Mucosa of stomach (tissue), 1 donor: ENCODE results near the gene COX7A1.
A peak's percentile ranks its signal among the peaks of the same experiment; 100 is the strongest.
"Not testable (repeated sequence)": the region's sequence is repeated elsewhere in the genome, so short reads cannot be mapped to it uniquely, and the experiment has no call there.

ENCODE experiments used
- H3K27me3 ChIP-seq: one replicate; pipeline ENCODE4 v1.7.0; 2013; ENCODE audit warnings: mild to moderate bottlenecking, low read length; ENCODE audit not compliant: control insufficient read depth, insufficient read depth
- H3K36me3 ChIP-seq: one replicate; pipeline ENCODE4 v1.7.0; 2013; ENCODE audit warnings: low read length; ENCODE audit not compliant: control insufficient read depth, insufficient read depth
- H3K4me1 ChIP-seq: one replicate; pipeline ENCODE4 v1.7.0; 2013; ENCODE audit warnings: mild to moderate bottlenecking, low read length; ENCODE audit not compliant: control insufficient read depth, insufficient read depth
- H3K4me3 ChIP-seq: one replicate; pipeline ENCODE4 v1.7.0; 2013; ENCODE audit warnings: low read length
- H3K9ac ChIP-seq: one replicate; pipeline ENCODE4 v1.7.0; 2013; ENCODE audit warnings: mild to moderate bottlenecking, low read length, moderate library complexity
- H3K9me3 ChIP-seq: one replicate; pipeline ENCODE4 v1.7.0; 2013; ENCODE audit warnings: mild to moderate bottlenecking, low read length, moderate library complexity; ENCODE audit not compliant: control insufficient read depth
- donor health status: Pancreatic carcinoma.

The COX7A1 gene

DNA sequence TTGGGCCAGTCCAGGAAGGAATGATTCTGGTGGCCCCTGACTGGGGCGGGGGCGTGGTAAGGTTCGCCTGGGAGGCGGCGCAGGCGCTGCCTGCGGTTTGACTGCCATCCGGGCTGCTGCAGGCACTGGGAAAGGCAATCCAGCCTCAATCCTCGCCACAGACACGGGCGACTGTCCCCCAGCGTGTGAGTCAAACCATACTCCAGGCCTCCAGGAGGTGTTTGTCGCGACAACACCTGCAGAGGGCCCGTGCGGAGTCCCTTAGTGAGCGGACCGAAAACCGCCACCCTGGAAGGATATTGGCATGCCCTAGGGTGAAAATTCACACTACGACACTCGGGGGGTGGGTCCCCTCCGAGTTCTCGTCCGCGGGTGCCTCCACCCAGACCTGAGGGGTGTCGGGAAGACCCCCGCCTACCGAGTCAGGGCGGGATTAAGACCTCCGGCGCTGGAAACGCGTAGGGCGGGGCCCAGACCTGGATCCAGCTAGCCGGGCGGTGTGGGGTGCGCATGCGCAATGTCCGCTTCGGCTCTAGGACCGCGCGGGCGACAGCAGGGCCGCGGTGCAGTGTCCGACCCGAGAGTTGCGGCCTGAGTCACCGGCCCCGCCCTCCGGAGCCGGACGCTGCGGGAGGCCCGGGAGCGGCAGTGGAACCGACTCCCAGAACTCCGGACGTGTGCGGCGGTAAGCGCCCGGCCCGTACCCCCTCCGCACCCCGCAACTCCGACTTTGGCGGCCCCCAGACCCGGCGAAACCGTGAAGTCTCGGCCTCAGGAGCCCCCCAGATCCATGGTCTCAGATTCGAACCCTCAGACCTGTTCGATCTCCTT, 12.6 kb downstream of the COX7A1 start, which contains the start of gene CAPNS1:
Gene CAPNS1 (plus strand): TSS at position 594 of the 831 bp plus-strand sequence. CDS start 946 bp downstream, outside the sequence.
- Histone ChIP-seq H3K4me1 (peaks cover 31% of the 10 kb centered on the region), H3K9ac (peak within 1 kb of the TSS; percentile 100), H3K27me3 (no peaks in the 10 kb centered on the region), H3K36me3 (peaks cover 8% of the 10 kb centered on the region), H3K9me3 (no peaks in the 10 kb centered on the region), H3K4me3 (peak within 1 kb of the TSS; percentile 100)

DNA sequence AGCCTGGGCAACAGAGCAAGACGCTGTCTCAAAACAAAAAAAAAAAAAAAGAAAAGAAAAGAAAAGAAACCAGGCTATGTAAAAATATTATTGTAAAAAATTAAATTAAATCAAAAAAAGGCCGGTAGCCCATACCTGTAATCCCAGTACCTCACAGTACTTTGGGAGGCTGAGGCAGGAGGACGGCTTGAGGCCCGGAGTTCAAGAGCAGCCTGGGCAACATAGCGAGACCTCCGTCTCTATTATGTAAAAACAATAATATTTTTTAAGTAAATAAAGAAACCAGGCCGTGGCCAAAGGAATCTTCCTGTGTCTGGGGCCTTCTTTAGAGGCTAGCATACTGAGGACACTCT, 13.2 kb downstream of the COX7A1 start:
- H3K9me3 ChIP-seq = no peaks in the 10 kb centered on the region
- H3K4me3 ChIP-seq = peak overlapping the region; percentile 100
- peaks cover 8% of the 10 kb centered on the region for H3K36me3 ChIP-seq
- peaks cover 31% of the 10 kb centered on the region for H3K4me1 ChIP-seq
- peak overlapping the region; percentile 100 for H3K9ac ChIP-seq
- H3K27me3 ChIP-seq = no peaks in the 10 kb centered on the region

DNA sequence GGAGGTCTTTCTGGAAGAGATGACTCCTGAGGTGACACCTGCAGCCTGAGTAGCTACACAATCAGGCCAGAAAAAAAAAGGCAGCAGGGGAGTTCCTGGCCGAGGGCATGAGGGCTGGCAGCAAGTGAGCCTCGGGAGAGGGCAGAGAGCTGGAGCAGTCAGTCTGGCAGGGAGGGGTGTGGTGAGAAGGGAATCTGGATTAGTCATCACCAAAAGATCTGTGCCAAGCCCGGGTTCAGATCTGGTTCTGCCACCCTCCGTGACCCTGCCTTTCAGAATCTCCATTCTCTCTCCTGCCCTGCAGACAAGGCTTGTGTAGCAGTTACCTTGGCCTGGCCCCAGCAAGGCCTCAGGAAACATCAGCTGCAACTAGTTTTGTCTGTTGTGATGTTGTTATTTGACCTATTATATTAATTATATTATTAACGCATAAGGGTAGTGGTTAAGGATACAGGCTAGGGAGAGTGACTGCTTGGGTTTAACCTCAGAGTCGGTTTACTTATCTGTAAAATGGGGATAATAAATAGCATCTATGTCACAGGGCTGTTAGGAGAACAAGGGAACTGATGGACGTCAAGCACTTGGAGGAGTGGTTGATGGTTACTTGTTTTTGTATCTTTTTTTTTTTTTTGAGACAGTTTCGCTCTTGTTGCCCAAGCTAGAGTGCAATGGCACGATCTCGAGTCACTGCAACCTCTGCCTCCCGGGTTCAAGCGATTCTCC, 15.1 kb downstream of the COX7A1 start:
- Histone ChIP-seq H3K4me3 (no peak overlapping the region), H3K9ac (peak overlapping the region; percentile 73)

DNA sequence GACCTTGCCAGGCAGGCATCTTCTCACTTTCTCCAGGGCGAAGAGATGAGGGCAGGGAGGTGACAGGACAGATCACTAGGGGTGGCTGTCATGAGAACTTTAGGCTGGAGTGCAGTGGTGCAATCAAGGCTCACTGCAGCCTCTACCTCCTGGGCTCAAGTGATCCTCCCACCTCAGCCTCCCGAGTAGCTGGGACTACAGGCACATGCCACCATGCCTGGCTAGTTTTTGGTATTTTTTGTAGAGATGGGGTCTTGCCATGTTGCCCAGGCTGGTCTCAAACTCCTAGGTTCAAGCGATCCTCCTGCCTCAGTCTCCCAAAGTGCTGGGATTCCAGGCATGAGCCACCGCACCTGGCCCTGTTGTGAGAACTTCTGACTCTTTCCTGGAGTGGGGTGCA, 17.4 kb downstream of the COX7A1 start:
- peaks cover 34% of the 10 kb centered on the region for H3K4me1 ChIP-seq

More for the DNA sequence above, 15.1 kb downstream of the COX7A1 start:
- peaks cover 37% of the 10 kb centered on the region for H3K4me1 ChIP-seq
- no peaks in the 10 kb centered on the region for H3K36me3 ChIP-seq
- no peaks in the 10 kb centered on the region for H3K9me3 ChIP-seq
- no peaks in the 10 kb centered on the region for H3K27me3 ChIP-seq

DNA sequence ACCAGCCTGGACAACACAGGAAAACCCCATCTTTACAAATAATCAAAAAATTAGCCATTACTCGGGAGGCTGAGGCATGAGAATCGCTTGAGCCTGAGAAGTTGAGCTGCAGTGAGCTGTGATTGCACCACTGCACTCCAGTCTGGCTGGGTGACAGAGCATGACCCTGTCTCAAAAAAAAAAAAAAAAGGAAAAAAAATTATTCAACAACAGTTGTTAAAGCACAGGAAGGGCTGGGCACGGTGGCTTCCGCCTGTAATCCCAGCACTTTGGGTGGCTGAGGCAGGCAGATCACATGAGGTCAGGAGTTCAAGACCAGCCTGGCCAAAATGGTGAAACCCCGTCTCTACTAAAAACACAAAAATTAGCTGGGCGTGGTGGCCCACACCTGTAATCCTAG, 21.0 kb downstream of the COX7A1 start:
- H3K4me3 ChIP-seq, H3K9me3 ChIP-seq, H3K27me3 ChIP-seq, H3K36me3 ChIP-seq, H3K9ac ChIP-seq: not testable (repeated sequence)
- H3K4me1 ChIP-seq = peaks cover 26% of the 10 kb centered on the region

More for the DNA sequence above, 17.4 kb downstream of the COX7A1 start:
- not testable (repeated sequence) for H3K9ac ChIP-seq, H3K36me3 ChIP-seq, H3K4me3 ChIP-seq, H3K27me3 ChIP-seq, H3K9me3 ChIP-seq

DNA sequence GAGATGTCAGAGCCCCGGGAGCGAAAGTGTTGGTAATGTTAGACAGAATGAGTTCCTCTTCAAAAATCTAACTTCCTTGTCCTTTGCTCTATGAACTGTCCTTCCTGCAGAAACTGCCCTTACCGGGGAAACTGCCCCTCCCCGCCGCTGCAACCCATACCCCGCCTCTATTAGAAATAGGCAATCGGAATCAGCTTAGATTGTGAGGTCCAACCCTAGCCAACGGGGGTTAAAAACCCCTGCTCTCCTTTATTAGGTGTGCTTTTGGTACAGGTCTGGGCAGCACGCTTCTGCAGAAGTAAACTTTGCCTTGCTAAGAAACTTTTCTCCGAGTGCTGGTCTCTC, 23.9 kb downstream of the COX7A1 start:
- H3K4me1 ChIP-seq = peaks cover 22% of the 10 kb centered on the region
- peak overlapping the region; percentile 59 for H3K9ac ChIP-seq
- peak overlapping the region; percentile 3 for H3K4me3 ChIP-seq
- no peaks in the 10 kb centered on the region for H3K36me3 ChIP-seq
- no peaks in the 10 kb centered on the region for H3K9me3 ChIP-seq
- no peaks in the 10 kb centered on the region for H3K27me3 ChIP-seq

DNA sequence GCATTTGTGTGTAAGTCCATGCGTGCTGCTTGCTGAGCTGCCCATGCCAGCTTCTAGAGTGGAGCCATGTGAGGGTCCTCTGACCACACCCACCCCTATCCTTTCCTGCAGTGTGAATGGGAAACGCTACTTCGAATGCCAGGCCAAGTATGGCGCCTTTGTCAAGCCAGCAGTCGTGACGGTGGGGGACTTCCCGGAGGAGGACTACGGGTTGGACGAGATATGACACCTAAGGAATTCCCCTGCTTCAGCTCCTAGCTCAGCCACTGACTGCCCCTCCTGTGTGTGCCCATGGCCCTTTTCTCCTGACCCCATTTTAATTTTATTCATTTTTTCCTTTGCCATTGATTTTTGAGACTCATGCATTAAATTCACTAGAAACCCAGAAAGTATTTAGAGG, 26.7 kb downstream of the COX7A1 start:
- Histone ChIP-seq H3K36me3 (no peaks in the 10 kb centered on the region), H3K27me3 (no peaks in the 10 kb centered on the region), H3K4me1 (peaks cover 11% of the 10 kb centered on the region), H3K9me3 (no peaks in the 10 kb centered on the region), H3K9ac (no peak overlapping the region), H3K4me3 (no peak overlapping the region)

DNA sequence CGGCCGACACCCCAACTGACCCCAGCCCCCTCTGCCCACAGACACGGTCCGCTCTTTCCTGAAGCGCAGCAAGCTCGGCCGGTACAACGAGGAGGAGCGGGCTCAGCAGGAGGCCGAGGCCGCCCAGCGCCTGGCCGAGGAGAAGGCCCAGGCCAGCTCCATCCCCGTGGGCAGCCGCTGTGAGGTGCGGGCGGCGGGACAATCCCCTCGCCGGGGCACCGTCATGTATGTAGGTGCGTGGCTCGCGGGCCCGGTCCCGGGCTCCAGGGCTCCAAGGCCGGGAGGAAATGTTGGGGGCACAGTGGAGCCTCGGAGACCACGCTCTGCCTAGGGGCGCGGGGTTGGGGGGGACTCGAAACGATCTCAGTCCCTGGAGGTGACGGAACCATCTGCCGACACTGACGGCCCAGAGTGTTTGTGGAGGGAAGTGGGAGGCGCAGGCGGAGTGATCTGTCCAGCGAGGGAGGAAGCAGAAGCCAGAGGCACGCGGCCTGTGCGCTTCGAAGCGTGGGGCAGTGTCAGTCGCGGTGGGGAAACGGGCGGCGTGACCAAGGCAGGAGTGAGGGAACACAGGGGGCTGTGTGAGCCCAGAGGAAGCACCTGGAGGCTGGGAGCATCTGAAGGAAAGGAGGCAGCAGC, 30.6 kb downstream of the COX7A1 start:
- no peak overlapping the region for H3K9ac ChIP-seq
- no peaks in the 10 kb centered on the region for H3K27me3 ChIP-seq
- no peaks in the 10 kb centered on the region for H3K36me3 ChIP-seq
- H3K9me3 ChIP-seq = no peaks in the 10 kb centered on the region
- no peaks in the 10 kb centered on the region for H3K4me1 ChIP-seq
- H3K4me3 ChIP-seq = no peak overlapping the region

DNA sequence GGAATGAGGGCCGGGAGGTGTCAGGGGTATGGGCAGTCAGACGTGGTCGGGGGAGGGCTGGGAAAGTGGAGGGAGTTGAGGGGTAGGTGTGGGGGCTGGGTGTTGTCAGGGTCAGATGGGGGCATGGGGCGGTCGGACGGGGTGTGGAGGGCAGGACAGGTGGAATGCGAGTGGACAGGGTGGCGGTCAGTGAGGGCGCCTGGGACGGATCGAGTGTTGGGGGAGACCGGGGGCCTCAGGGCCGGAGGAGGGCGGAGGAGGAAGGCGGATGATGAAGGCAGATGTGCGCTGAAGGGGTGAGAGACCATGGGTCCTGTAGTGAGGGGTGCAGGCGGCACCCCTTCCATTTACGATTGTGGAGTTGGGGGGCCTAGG, 31.3 kb downstream of the COX7A1 start:
- Histone ChIP-seq H3K4me1 (peaks cover 5% of the 10 kb centered on the region), H3K27me3 (no peaks in the 10 kb centered on the region), H3K36me3 (no peaks in the 10 kb centered on the region), H3K9me3 (no peaks in the 10 kb centered on the region), H3K4me3 (no peak overlapping the region), H3K9ac (no peak overlapping the region)

DNA sequence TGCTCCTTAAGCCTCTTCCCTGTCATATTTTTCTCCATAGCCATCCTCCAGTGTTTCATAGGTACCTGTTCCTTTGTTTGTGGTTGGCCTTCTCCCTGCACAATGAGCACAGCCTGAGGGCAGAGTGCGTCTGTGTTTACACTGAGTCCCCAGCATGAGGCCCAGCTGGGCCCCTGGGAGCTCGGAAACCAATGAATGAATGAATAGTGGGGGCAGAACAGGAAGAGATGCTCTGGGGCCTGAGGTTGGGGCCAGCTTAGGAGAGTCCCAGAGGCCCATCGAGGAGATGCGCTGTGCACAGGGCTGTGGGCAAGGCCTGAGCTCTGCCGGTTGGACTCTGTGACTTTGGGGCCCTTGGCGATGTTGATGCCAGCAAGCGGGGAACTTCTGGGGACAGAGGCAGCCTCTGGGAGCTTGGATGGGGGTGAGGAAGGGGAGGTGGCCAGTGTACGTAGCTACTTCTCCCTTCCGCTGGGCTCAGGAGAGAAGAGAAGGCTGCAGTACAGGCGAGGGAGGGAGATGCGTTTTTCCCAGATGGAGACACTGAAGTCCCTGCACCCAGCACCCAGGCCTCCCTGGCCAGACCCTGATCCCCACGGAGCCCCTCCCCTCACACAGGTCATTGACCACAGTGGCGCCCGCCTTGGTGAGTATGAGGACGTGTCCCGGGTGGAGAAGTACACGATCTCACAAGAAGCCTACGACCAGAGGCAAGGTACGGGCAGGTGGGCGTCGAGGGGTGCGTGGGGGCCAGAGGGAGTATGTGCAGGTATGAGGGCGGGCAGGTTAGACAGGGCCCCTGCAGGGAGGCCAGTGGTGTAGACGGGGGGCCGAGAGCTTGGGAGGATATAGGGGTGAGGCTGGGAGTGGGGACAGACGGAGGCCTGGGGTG, 31.9 kb downstream of the COX7A1 start:
- no peaks in the 10 kb centered on the region for H3K36me3 ChIP-seq
- peaks cover 7% of the 10 kb centered on the region for H3K4me1 ChIP-seq
- no peaks in the 10 kb centered on the region for H3K9me3 ChIP-seq
- H3K9ac ChIP-seq = no peak overlapping the region
- no peaks in the 10 kb centered on the region for H3K27me3 ChIP-seq
- no peak overlapping the region for H3K4me3 ChIP-seq

DNA sequence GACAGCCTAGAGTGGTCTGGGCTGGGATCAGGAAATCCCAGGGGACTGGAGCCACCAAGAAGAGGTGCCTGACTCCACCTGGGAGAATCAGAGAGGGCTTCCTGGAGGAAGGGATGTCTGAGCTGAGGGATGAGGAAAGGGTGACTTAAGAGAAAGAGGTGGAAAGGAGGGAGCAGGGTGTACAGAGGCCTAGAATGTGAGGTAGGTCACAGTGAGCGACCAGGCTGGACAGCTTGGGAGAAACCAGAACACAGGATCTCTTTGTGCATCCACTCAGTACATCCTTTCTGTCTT, 36.0 kb downstream of the COX7A1 start:
- Histone ChIP-seq H3K4me3 (peak overlapping the region; percentile 95), H3K9ac (peak overlapping the region; percentile 56), H3K9me3 (no peaks in the 10 kb centered on the region), H3K4me1 (peaks cover 14% of the 10 kb centered on the region), H3K36me3 (no peaks in the 10 kb centered on the region), H3K27me3 (no peaks in the 10 kb centered on the region)
